GM21390 (cell line): Measurements from ENCODE around the gene TMEM171.

Experiments
- ATAC-seq: cut with Tn5 transposase; IDR thresholded peaks from one replicate; pipeline ENCODE4 v1.9.1; 2021; ENCODE audit not compliant: unreplicated experiment

TMEM171 gene, protein sequence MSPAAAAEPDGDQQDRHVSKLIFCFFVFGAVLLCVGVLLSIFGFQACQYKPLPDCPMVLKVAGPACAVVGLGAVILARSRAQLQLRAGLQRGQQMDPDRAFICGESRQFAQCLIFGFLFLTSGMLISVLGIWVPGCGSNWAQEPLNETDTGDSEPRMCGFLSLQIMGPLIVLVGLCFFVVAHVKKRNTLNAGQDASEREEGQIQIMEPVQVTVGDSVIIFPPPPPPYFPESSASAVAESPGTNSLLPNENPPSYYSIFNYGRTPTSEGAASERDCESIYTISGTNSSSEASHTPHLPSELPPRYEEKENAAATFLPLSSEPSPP

DNA sequence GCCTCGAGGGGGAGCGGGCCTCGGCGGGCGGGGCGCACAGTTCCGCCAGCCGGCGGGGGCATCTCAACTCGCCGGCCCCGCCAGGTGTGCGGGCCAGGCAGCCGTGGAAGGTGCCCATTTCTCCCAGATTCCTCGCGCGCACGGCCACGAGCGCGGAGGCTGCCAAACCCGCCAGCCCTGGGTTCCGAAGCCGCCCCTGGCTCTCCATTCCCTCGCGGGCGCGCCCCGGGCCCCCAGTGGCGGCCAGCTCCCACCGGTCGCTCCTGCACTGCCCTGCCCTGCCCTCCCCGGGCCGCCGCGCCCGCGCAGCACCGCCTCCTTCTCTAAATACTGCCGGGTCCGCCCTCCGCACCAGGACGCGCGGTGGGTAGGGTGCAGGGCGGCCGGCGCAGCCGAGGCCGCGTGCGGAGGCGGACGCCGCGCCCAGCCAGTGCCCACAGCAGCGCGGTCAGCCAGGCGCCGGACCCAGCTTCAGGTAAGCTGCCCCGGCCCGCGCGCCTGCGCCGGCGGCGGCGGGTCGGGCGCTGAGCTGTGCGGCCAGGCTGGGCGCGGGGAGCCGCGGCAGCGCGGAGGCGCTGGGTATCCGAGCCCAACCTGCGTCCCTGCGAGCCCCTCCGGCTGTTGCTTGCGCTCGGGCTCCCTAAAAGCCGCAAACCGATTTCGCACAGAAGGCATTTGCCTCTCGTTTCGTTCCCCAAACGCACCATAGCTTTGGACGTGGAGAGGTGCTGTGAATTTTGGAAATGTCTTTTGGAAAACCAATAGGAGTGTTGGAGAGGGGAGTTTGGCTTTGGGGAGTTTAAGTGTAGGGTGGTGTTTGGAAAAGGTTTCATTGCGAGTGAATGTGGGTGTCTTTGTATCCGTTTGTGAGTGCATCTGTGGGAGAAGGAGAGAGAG is at the start of gene TMEM171:
TSS of gene TMEM171 (plus strand) at position 354 of the 897 bp plus-strand sequence. CDS start 2,799 bp downstream, outside the sequence.
- ATAC-seq = no peak

DNA sequence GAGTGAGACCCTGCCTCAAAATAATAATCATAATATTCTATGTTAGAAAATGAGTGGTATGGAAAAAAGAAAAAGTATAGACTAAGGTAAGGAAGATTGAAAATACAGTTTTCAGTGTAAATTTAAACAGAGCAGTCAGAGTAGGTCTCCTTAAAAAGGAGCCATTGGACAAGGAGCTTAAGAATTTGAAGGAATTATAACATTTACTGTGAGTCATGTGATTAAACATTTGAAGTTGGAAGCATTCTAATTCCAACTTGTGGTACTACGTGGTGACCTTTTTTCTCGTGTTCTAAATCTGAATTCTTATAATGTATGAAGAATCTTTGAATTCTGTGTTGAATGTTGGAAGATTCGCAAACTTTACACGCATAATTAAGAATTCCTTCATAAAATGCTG is 39.3 kb upstream of the TMEM171 start:
- no peak for ATAC-seq

DNA sequence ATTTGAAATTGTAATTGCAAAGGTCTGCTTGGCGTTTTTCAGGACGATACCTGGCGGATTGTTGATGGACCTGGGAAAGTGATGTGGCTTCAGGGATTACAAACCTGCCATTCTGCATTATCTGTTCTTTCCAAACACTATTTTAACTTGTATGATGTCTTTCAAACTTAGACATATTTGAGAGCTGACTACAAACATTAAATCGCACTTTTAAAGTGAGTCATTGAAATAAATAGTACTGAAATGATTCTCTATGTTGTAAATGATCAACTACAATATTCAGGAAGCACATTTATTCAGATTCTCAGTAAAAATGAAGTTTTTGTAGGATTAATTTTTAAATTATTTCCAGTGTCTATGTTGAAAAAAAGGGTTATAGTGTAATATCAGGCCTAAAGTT is 32.3 kb upstream of the TMEM171 start:
- no peak for ATAC-seq

DNA sequence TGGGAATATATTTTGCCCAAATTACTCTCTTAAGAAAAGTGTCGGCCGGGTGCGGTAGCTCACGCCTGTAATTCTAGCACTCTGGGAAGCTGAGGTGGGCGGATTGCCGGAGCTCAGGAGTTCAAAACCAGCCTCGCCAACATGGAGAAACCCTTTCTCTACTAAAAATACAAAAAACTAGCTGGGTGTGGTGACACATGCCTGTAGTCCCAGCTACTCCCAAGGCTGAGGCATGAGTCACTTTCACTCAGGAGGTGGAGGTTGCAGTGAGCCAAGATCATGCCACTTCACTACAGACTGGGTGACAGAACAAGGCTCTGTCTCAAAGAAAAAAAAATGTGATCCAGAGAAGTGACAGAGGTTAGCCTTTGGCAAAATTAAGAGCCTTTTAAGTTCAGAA is 26.4 kb upstream of the TMEM171 start:
- ATAC-seq = no peak

DNA sequence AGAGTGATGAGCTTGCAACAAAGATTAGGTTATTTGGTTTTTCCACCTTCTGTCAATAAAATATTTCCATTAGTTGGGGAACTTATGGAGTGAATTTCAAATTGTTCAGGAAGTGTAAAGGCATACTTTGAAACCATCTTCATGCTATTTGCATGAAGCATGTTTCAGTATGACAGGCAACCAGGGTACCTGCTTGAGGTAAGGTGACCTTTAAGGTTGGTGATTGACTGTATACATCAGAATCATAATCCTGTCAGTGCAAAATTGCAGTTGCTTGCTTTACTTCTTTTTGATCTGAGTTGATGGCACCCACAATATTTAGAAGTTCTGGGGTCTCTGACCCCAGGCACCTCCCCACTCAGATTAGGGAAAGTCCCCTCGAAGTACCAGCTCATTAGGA is 26.0 kb upstream of the TMEM171 start:
- ATAC-seq = no peak

DNA sequence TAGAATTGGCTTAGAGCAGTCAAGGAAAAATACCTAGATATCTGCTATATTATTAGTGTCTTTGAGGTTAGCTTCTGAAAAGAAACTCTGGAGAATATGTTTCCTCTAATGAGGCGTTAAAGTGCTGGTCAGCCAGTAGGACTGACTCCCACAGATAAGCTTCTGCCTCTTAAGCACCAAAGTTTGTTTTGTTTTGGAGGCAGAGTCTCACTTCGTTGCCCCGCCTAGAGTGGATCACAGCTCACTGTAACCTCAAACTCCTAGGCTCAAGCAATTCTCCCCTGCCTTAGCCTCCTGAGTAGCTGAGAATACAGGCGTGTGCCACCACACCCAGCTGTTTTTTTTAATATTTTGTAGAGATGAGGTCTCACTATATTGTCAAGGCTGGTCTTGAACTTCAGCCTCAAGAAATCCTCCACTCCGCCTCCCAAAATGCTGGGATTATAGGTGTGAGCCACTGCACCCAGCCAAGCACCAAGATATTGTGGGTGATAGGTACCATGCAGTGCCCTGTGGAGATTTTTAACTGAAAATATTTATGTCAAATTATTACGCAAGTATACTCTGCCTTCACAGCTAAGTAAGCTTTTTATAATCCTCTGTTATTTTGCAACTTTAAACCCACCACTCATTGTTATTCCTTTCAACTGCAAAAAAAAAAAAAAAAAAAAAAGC is 24.7 kb upstream of the TMEM171 start:
- no peak for ATAC-seq

DNA sequence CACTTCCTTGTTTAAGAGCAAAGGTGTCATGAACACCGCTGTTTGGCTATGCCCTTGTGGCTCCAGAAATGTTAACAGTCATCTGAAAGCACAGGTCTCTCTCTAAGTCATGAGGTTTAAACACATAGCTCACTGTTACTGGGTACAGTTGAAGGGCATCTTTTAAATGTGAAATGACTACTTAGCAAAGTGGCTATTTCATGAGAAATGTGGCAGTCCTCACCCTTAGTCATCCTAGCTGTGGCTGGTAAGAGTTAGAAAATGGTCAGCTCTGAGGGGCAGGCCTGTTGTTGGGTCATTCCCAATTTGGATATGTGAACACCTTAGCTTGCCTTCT is 24.2 kb upstream of the TMEM171 start:
- no peak for ATAC-seq

DNA sequence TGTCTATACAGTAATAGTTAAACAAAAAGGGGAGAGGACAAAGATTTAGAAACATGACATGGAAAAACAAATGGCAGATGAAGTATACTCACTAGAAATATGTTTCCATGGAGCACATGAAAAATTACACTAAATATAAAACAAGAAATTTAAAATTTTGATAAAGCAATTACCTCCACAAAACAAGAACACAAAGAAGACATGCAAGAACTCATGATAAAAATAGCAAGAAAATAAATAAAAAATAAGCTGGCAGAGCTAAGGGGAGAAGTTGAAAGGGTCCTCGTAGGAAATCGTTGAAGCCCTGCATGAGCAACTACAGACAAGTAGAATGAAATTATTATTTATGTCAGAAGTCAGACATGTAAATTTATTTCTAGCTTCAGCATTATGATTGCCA is 22.6 kb upstream of the TMEM171 start:
- ATAC-seq = no peak

DNA sequence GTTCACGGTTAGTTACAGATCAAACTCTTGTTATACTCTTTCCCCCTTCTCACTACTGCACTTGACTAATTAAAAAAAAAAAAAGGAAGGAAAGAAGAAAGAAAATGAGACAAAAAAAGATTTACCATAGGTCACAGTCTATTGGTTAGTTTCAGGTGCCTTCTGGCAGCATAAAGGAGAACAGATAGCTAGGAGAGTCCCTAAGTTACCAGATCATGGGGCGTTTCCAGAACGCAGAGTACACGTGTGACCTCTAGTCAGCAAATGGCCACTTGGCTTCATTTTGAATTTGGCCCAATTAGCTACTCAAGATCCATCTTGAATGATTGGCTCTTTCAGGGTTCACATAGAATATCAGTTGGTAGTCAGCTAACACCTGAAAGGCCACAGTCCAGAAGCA is 20.3 kb upstream of the TMEM171 start:
- ATAC-seq = no peak

DNA sequence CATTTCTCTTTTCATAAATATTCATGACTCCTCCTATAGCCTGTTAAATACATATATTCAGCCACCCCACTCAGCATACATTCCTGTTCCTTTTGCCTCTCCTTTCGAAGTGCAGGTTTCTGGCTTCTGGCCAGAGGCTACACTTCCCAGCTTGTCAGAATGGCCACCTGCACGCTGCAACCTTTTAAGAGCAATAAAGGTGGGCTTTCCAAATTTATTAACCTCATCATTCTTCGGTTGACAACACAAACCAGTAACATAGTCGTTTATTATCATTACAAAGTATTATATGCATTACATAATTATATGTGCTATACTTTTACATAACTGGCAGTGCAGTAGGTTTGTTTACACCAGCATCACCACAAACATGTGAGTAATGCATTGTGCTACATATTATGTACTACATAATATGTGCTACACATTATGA is 16.5 kb upstream of the TMEM171 start:
- no peak for ATAC-seq

DNA sequence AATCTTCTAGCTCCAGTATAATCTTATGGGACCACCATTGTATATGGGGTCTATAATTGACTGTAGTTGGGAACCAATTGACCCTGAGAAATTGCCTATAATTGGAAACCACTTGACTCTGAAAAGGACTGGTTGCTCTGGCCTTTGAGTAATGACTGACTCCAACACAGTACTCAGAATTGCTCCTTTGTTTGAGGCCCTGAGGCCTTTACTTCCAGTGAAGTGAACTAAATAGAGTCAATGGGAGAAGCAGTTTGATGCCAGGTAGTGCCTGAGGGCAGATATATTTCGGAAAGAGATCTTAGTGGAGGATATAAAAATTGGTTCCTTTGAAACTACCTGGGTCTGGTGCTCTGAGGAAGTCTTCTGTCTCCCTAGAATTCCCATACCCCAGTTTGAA is 16.0 kb upstream of the TMEM171 start:
- ATAC-seq = no peak

DNA sequence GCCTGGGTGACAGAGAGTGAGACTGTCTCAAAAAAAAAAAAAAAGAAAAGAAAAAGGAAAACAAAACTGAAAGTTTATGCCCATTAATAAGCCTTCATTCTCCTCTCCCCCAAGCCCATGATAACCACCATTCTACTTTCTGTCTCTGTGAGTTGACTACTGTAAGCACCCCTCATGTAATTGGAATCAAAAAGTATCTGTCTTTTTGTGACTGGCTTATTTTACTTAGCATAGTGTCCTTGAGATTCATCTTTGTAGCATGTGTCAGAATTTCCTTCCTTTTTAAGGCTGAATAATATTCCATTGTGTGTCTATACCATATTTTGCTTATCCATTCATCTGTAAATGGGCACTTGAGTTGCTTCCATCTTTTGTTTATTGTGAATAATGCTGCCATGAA is 14.0 kb upstream of the TMEM171 start:
- ATAC-seq = no peak

DNA sequence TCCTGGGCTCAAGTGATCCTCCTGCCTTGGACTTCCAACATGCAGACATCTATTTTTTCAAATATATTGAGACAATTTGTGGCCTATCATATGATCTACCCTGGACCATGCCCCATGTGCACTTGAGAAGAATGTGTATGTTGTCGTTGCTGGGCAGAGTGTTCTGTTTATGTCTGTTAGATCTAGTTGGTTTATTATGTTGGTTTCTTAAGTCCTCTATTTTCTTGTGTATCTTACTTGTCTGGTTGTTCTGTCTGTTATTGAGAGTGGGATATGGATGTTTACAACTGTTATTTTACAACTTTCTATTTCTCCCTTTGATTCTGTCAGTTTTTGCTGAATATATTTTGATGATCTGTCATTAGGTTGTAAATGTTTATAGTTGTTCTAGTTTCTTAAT is 10.2 kb upstream of the TMEM171 start:
- ATAC-seq = no peak

DNA sequence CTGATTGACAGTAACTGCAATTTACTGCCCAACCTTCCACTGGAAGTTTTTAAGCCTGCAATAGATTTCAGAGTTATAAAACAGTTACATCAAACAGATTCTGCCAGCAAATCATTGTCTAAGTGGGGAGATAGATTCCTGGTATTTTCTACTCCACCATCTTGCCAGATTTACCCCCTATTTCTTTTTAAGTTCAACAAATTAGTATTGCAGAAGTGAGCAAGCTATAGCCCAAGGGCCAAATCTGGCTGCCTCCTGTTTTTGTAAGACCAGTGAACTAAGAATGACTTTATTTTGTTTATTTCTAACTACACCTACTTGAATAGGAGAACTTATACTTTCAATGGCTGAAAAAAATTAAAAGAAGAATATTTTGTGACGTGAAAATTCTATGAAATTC is 8.8 kb upstream of the TMEM171 start:
- ATAC-seq = no peak

DNA sequence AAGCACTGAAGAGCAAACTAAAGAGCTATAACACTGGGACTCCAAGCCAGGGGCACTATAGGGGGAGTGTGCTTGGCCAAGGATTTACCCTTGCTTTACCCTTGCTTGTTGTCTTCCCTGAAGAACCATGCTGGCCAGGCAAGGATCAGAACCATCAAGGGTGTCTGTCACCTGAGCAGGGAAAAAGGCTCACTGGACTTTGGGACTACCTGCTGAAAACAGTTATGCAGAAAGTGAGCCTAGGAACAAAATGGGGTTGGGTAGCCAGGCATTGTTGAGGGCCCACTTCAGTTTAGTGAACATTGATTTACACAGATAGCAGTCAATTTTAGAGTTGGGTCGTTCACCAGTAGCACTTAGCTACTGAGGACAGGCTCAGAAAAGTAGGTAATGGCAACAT is 8.0 kb upstream of the TMEM171 start:
- no peak for ATAC-seq

DNA sequence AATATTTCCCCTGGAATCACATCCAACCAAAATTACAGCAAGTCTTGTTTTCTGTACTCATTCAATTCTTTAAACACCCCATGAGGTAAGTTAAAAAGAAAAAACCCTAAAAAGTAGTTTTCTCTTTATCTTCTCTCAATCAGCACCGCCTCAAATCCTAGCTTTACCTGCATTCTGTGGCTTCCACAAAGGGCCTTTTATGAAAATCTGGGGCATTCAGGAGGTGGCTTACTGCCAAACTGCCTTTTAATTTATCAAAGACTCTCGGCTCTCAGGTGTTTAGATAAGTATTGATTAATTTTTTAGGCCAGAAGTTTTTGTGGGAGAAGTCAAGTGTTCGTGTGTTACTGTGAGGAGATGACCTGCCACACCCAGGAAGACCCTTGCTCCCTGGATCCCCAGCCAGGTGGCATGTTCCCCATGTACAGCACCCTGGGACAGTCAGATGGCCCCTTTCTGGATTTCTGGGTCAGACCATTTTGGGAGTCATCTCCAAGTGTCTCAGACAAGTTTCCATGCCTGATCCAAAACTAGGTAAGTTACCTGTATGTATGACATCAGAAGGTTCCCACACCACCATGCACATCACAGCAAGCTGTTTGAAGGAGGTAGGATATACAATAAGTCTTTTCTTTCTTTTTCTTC is 6.2 kb upstream of the TMEM171 start:
- no peak for ATAC-seq

DNA sequence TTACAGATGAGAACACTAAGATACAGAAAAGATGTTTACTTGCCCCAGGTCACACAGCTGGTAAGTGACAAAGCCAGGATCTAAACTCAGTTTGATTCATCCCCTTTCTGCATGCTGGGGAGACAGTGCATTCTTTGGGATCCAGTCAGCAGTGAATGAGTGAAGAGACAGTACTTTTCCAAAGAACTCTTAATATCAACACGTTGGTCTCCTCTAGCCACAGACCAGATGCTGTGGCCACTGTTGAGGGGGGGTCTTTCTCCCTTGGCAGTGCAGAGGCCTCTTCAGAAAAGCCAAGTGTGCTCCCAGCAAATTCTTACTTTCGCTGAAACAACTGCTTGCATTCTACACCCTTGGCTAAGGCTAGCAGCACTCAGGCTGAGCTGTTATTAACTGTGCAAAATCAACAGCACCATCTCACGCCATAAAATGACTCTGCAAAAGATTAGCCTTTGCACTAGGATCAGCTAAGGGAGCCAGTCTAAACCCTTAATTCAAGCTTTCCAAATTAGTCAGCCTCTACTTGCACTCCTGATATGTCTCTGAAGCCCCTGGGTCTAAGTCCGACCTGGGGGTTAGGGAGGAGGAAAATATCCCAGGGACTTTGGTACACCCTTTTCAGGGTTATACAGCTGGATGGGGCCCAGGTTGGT is 4.8 kb upstream of the TMEM171 start:
- ATAC-seq = no peak

DNA sequence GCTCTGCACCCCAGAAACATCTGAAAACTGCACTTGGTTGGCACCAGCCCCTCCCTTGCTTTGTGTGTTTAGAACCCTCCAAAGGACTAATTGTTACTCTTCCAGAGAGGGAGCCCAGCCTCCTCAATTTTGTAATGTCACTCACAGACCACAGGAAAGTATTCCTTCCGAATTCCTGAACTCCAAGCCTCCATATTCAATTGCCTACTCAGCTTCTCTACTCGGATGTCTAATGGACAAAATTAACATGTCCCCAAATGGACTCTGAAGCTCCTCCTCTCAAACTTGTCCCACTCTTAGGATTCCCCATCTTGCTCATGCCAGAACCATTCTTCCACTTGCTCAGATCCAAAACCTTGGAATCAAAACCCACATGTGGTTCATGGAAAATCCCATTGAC is 3.9 kb upstream of the TMEM171 start:
- no peak for ATAC-seq

DNA sequence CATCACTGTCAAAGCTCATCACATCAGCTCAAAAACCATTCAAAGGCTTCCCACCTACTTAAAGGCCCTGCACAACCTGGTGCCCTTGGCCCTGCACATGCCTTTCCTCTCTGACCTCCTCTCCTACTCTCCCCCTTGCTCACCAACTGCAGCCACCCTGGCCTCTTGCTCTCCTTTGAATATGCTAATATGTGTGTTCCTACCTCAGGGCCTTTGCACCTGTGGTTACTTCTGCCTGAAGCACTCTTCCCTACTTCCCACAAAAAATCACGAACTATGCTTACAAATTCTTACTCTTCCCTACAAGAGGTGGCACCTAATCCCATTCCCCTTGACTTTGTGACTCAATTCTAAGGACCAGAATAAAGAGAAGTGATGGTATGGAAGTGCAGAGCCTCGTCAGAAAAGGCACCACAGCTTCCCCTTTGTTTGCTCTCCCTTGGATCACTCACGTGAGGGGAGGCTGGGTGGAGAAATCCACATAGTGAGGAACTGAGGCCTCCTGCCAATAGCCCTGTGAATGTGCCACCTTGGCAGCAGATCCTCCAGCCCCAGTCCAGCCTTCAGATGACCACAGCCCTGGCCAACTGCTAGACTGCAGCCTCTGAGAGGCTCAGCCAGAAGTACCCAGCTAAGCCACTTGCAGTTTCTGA is 3.2 kb upstream of the TMEM171 start:
- ATAC-seq = no peak

DNA sequence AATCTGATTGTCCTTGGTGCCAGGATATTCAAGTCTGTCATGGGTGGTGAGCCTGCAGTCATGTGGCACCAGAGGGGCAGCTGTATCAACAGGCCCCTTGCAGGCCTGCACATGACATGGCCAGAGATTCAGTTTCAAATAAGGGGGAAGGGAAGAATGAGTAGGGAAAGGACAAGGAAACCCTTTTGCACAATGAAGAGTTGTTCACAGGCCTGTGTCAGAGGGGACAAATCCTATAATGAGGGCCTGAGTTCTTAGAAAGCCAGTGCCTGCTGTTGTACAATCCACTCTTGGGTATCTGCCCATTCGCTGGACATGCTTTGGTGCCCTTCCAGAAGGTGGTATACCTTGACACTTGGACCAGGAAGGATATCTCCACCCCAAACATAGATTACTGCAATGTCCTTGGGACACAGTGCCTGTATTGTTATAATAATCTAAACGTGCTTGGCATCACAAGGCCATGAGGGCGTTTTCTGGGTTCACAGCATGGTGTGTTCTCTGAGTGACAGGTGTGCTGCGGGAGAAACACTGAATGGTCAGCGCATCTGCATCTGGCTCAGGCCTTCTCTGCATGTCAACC is 1.9 kb upstream of the TMEM171 start:
- ATAC-seq = no peak
